Effector memory CD4-positive, alpha-beta T cell (primary cell): ENCODE results near the gene PCSK4.

Source experiments
- DNase-seq, 3 donors: peaks; one replicate each; pipeline ENCODE4 v3.0.0-alpha.2; 2020
- H3K27ac ChIP-seq: 2 replicates; pipeline ENCODE4 v1.7.0; 2013; ENCODE audit warnings: mild to moderate bottlenecking, low read length, moderate library complexity; ENCODE audit not compliant: insufficient read depth, poor library complexity, severe bottlenecking
- H3K27me3 ChIP-seq: replicated peaks from 2 replicates; pipeline ENCODE4 v1.7.0; 2013; ENCODE audit warnings: mild to moderate bottlenecking, low read length; ENCODE audit not compliant: insufficient read depth, control insufficient read depth, poor library complexity, severe bottlenecking
- H3K36me3 ChIP-seq: 2 replicates; pipeline ENCODE4 v1.7.0; 2013; ENCODE audit warnings: mild to moderate bottlenecking, low read length, moderate library complexity; ENCODE audit not compliant: control insufficient read depth, insufficient read depth
- H3K4me1 ChIP-seq: 2 replicates; pipeline ENCODE4 v1.7.0; 2013; ENCODE audit warnings: low read length, mild to moderate bottlenecking; ENCODE audit not compliant: control insufficient read depth, insufficient read depth, poor library complexity, severe bottlenecking
- H3K4me3 ChIP-seq: 2 replicates; pipeline ENCODE4 v1.7.0; 2013; ENCODE audit warnings: low read length, low read depth, mild to moderate bottlenecking; ENCODE audit not compliant: insufficient read depth, poor library complexity, severe bottlenecking
- H3K9me3 ChIP-seq: 2 replicates; pipeline ENCODE4 v1.7.0; 2013; ENCODE audit warnings: mild to moderate bottlenecking, low read length, moderate library complexity; ENCODE audit not compliant: control insufficient read depth

Gene PCSK4

DNA sequence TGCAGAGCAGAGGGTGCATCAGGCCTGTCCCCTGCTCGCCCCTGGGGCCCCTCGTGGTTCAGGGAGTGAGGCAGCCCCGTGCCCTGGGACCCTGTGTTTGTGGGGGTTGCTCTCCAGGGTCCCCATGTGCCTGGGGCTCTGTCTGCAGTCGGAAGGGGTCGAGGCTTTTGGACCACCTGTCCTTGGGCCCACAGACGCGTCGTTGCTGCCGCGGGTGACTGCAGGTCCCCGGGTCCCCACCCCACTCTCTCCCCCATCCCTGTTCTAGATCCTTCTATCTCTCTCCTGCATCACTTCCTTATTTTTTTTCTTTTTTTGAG, 1.9 kb downstream of the PCSK4 start:
- no peak for DNase-seq
- Histone ChIP-seq H3K27me3 (no peaks in the 10 kb centered on the region), H3K27ac (no peak overlapping the region), H3K9me3 (no peaks in the 10 kb centered on the region), H3K4me3 (no peak overlapping the region), H3K4me1 (peaks cover 18% of the 10 kb centered on the region), H3K36me3 (no peaks in the 10 kb centered on the region)

DNA sequence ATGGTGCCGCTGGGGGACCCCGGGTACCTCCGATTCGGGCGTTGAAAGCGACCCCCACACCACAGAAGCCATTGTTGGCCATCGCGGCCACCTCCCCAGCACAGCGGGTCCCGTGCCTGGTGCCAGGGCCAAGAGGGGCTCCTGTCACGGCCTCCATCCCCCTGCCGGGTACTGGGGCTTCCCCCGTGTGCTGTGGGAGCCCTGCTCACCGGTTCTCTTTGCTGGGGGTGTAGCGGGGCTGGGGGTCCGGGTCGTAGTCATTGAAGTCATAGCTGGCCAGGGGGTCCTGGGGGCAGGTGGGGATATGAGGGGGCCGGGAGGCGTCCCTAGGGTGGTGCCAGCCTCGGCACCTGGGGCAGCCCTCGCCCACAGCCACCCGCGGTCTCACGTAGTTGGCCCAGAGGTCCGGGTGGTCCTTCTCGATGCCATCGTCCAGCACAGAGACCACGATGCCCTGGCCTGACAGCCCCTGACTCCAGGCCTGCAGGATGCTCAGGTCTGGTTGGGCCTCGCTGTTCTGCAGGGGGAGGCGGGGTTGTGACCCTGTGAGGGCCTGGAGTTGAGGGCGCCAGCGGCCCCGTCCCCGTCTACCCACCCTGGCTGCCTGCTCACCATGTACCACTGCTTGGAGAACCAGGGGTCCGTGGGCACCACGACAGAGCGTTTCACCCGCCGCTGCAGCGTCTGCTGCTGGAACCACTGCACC, 2.4 kb downstream of the PCSK4 start:
- DNase-seq, result no peak
- Histone ChIP-seq H3K4me3 (no peak overlapping the region), H3K27ac (no peak overlapping the region), H3K36me3 (no peaks in the 10 kb centered on the region), H3K9me3 (no peaks in the 10 kb centered on the region), H3K27me3 (no peaks in the 10 kb centered on the region), H3K4me1 (peaks cover 18% of the 10 kb centered on the region)

DNA sequence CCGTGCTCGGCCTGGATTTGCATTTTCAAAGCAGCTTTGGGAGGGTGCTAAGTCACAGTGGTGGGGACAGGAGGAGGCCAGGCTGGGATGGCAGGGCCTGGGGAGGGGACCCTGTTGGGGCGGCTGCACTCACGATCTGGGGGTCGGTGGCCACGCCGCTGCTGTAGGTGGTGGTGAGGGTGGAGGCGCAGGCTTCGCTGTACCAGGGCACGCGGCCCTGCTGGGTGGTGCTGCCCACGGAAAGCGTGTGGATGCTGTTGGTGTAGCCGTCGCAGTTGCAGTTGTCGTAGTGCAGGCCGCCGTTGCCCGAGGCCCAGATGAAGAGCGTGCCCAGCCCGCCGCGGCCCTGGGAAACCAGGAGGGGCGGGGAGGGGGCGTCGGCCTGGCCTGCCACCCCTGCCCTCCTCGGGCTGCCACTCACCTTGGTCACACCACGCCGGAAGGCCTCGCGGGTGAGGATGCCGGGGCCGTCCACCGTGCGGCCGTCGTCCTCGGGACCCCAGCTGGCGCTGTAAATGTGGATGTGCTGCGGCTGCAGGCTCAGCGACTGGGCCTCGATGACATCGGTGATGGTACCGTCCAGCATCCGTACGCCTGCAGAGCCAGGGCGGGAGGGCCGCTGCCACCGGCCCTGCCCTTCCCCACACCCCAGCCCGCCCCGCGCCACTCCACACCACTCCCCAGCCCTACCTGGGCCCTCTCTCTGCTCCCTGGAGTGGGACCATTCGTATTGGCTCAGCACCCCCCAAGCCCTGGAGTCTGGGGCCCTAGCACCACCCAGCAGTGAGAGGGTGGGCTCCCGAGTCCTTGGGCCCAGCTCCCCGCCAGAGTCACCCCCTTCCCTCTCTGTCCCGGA, 3.2 kb downstream of the PCSK4 start:
- Histone ChIP-seq H3K4me3 (no peak overlapping the region), H3K9me3 (no peaks in the 10 kb centered on the region), H3K4me1 (peaks cover 18% of the 10 kb centered on the region), H3K27me3 (no peaks in the 10 kb centered on the region), H3K27ac (no peak overlapping the region), H3K36me3 (no peaks in the 10 kb centered on the region)
- DNase-seq, result no peak

DNA sequence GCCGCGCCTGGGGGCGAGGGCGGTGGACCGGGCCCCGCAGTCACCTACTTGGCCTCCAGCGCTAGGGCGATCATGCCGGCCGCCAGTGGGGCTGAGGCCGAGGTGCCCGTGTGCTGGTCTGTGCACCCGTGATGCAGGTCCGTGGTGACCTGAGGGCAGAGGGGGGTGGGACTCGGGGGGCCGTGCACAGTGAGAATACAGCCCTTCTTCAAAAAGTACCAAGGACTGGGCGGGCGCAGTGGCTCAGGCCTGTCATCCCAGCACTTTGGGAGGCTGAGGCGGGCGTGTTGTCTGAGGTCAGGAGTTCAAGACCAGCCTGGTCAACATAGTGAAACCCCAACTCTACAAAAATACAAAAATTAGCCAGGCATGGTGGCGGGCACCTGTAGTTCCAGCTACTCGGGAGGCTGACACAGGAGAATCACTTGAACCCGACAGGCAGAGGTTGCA, 6.1 kb downstream of the PCSK4 start:
- Histone ChIP-seq H3K27me3 (no peaks in the 10 kb centered on the region), H3K27ac (no peak overlapping the region), H3K4me3 (no peak overlapping the region), H3K36me3 (no peaks in the 10 kb centered on the region), H3K9me3 (no peaks in the 10 kb centered on the region), H3K4me1 (peaks cover 7% of the 10 kb centered on the region)
- DNase-seq, result no peak

DNA sequence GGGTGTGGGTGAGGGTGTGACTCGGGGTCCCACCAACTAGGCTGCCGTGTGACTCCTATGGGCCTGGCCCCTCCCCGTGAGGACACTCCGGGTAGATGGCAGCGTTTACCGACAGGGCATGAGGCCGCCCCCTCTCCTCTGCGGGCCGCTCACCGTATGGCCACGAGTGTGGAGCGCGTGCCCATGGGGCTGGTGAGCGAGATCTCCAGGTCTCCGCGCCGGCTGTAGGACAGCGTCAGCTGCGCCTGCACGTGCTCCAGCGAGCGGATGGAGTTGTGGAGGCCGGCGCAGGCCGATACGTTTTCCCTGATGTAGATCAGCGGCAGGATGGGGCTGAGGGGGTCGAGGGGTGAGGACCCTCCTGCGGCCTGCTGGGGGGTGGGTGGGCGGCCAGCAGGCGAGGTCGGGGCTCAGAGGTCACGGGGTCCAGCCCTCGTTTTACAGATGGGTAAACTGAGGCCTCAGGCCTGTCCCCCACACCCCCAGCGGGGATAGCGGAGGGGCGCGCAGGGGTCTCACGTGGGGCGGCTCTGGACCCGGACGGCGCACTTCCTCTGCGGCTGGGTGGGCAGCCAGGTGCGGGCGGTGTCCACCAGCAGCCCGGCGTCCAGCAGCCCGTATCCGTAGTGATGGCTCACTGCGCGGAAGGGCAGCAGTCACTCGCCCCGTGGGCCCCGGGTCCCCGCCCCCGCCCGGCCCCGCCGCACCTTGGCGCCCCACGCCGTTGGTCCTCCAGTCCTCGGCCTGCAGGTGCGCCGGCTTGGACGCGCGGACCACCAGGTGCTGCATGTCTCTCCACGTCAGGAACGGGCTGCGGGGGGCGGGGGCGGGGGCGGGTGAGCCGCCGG, 6.8 kb downstream of the PCSK4 start:
- Histone ChIP-seq H3K9me3 (no peaks in the 10 kb centered on the region), H3K27me3 (no peaks in the 10 kb centered on the region), H3K36me3 (no peaks in the 10 kb centered on the region), H3K4me3 (no peak overlapping the region), H3K27ac (no peak overlapping the region), H3K4me1 (peaks cover 9% of the 10 kb centered on the region)
- DNase-seq, result no peak

DNA sequence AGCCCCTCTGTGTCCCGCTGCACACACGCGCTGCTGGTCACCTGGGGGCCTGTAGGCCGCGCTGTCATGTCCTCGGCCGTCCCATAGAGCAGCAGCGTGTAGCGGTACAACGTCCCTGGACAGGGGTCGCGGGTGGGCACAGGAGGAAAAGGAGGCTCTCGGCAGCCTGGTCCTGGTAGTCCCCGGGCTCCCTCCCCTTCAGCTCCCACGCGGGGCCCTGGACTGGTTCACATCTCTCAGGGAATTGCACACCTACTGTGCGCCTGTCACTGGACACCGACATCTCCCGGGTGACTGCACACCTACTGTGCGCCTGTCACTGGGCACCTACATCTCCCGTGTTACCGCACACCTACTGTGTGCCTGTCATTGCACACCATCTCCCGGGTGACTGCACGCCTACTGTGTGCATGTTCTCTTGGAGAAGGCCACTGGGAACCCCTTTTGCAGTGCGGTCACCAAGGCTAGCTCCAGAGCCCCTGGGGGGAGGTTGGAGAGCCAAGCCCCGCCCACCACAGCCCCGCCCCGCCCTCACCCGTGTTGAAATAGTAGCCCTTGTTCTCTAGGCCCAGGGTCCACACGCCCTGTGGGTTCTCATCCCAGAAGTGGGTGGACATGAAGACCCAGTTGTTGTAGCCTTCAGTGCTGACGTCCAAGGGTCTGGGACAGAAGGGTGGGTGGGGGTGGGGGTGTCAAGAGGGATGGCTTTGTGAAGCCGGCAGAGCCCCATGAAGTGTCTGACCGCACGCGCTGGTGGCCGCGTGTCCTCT, 7.6 kb downstream of the PCSK4 start:
- no peak for DNase-seq
- no peak overlapping the region for H3K27ac ChIP-seq
- no peaks in the 10 kb centered on the region for H3K9me3 ChIP-seq
- H3K4me3 ChIP-seq, result no peak overlapping the region
- H3K4me1 ChIP-seq, result peaks cover 10% of the 10 kb centered on the region
- H3K27me3 ChIP-seq, result no peaks in the 10 kb centered on the region
- H3K36me3 ChIP-seq, result no peaks in the 10 kb centered on the region

DNA sequence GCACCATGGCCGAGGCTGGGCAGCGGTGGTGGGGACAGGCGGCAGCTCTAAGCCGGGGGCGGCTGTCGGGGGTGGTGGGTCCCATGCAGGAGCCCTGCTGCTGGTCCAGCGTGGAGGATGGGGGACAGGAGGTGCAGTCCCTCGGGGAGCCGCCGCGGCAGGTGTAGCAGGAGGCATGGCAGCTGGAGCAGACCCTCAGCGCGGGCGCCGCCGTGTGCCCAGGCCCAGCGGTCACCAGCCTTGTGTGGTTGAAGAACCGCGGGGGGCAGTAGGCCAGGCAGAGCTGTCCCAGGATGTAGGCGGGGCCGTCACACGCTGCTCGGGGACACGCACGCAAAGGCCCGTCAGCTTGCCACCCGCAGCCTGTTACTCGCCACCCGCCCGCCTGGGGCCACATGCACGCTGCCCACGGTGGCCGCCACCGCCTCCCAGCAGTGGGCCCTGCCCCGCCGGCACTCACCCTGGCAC, 8.2 kb downstream of the PCSK4 start:
- no peak for DNase-seq
- Histone ChIP-seq H3K4me3 (no peak overlapping the region), H3K36me3 (no peaks in the 10 kb centered on the region), H3K27ac (no peak overlapping the region), H3K9me3 (no peaks in the 10 kb centered on the region), H3K4me1 (peaks cover 14% of the 10 kb centered on the region), H3K27me3 (no peaks in the 10 kb centered on the region)

DNA sequence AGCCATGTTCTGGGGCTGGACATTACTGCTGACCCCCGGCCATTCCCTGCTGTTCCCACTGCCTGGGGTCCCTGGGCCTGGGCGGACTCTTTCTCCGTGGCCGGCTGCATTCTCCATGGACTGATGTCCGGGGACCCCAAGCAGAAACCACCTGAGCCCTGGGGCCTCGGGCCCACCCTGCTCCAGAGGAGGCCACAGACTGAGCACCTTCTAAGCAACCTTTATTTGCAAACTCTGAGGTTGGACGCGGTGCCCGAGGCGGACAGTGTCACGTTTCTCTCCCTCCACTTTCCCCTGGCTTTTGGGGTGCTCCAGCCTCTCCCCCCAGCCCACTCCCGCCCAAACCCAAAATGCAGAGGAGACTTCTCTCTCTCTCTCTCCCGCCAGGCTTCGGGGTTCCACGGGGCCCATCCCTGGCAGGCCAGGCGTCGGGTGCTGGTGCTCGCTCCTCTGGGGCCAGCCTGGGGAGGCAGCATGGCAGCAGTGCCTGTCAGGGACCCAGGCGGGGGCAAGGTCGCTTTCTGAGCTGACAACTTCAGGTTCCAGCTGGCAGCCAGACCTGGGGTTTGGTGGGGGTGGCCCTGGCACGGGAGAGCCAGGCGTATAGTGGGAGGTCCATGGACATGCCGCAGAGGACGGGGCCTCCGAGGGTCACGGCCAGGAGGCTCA, 8.8 kb downstream of the PCSK4 start:
- Histone ChIP-seq H3K27ac (no peak overlapping the region), H3K4me3 (no peak overlapping the region), H3K4me1 (peaks cover 14% of the 10 kb centered on the region), H3K36me3 (no peaks in the 10 kb centered on the region), H3K9me3 (no peaks in the 10 kb centered on the region), H3K27me3 (no peaks in the 10 kb centered on the region)
- no peak for DNase-seq
